HTERT RPE-1 (cell line): ENCODE data around the gene ZNF850.

Experiments
- in situ Hi-C: fragments of 300-500 bp; cut with MboI; formaldehyde crosslinking; loops from 4 replicates; pipeline ENCODE4 v1.14.3; 2020; ENCODE audit warnings: low sequenced_read_pairs

ZNF850 gene

DNA sequence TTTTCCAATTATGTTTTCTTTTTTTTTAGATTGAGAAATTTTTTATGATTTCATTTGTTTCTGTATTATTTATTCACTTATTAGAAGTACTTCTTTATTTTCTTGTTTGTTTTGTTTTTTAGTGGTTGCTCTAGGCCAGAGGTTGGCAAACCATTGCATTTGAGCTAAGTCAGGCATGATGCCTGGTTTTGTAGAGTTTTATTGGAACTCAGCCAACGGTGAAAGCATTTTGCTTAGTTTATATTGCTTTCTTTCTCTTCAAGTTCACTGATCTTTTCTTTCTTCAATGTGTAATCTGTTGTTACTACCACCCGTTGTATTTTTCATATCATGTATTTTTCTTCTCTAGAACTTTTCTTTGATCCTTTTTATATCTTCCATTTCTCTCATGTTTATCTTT lies 65.5 kb downstream of the ZNF850 start:
- in situ Hi-C loops = no loop called here

DNA sequence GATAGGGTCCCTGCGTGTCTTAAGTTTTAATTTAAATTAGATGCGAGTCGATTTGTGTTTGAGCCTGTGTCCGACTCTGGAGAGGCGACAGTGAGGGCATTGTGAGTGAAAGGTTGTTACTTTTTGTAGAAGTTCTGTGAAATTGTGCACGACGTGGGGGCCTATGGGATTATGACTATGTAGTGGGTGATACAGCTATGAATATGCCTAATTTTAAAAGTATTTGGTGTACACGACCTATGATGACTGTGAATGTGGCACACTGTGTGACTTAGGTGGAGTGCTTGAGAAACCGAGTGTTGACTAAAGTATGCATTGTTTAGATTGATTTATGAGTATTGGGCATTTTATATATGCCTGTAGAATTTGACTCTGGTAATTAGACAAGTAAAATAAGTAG lies 84.5 kb downstream of the ZNF850 start:
- in situ Hi-C loops = no loop called here

DNA sequence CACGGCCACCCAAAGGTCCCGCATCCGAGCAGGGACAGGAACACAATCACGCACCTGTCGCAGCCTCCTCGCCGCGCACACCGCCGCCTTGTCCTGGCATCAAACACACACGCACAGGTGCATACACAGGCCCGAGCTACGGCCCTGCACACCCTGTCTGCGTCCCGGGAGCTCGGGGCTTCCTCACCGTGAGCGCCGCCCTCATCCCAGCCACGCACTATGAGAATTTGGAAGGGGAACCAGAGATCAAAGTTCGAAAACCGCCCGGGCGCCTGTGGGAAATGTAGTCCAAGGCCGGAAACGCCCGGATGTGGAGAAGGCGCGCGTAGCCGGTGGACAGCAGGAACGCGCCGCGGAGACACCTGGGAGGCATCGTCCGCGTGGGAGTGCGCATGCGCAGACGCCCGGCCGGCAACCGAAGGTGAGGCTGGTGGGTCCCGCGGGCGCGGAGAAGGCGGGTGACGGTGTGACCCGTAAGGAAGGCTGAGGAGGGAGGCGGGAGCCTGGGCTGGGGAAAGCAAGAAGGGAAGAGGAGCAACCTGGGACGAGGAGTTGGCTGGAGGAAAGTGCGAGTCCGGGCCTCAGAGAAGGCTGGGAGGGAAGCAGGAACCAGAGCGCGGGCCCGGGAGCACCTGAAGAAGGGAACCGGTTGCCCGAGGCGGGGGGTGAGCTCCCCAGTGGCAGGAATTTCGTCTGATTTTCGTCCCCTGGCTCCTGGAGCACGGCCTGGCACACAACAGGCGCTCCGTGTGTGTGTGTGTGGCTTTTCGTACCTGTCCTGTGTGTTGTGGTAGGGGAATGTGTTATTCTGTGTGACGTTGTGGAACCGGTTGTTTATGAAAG lies 85.2 kb downstream of the ZNF850 start, which contains the start of gene ZNF567:
TSS of gene ZNF567 (plus strand) at position 399 of the 843 bp plus-strand sequence. CDS start 7,256 bp downstream, outside the sequence.
- in situ Hi-C loops = no loop called here

DNA sequence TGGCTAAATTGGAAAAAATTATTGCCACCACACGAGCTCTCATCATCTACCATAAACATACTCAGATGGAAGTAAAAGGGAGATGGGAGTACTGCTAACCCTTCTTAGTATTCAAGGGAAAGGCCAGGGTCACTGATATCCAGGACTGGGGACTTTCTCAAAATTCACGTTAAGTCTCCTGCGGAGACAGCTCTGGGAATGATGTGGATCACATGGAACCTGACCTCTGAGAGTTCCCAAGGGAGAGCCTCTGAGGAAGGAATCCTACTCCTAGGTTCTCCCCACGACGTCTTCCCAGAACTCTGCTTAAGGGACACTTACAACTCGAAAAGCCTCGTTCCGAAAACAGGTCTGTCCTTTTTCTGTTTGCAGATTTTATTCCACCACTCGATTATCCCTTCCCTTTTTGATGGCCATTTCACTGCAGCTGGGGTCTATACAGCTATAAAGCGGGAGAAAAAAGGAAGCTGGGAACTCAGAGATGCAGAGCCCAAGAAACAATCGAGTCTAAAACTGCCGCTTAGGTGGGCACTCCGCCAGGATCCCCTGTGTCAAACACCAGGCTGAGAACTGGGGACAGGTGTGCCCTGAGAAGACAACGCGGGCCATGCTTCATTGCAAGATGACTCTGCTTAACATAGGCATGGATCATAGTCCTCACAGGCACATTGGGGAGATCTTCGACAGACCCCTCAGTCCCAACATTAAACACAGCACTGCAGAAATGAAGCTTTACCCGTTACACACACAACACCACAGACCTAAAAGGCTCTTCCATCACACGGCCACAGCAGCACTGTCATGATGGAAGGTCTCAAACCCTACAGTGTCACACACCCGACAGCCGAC lies 86.0 kb downstream of the ZNF850 start:
- in situ Hi-C loops = no loop called here

GRCh38 chr19:36685835-36686234 lies 86.8 kb downstream of the ZNF850 start:
- in situ Hi-C loops = no loop called here

DNA sequence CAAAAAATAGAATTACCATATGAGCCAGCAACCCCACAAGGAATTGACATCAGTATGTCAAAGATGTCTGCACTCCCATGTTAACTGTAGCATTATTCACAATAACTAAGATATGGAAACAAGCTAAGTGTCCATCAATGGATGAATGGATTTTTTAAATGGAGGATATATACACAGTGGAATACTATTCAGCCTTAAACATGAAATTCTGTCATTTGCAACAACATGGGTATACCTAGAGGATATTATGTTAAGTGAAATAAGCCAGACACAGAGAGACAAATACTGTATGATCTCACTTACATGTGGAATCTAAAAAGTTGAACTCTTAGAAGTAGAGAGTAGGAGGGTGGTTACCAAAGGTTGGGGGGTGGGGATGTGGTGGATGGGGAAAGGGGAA lies 93.2 kb downstream of the ZNF850 start:
- in situ Hi-C loops = no loop called here

DNA sequence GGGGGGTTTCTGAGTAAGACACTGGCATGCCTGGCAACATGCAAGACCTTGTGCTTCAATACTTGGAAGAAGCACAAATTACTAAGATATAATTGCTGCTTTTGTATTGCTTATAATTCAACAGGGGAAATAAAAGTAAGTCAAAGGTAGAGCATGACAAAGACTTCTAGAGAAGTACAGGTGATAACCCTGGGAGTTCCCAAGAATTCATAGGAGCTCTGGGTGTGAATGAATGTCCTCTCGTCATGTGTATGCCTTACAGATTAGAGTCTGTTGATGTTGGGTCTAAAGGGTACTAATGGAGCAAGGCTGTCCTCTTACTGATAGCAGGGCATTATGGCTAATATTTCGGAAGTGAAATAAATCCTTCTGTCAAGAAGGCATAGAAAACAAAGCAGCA lies 98.4 kb downstream of the ZNF850 start:
- in situ Hi-C loops = no loop called here

GRCh38 chr19:36672368-36672767 lies 100.2 kb downstream of the ZNF850 start:
- in situ Hi-C loops = no loop called here

DNA sequence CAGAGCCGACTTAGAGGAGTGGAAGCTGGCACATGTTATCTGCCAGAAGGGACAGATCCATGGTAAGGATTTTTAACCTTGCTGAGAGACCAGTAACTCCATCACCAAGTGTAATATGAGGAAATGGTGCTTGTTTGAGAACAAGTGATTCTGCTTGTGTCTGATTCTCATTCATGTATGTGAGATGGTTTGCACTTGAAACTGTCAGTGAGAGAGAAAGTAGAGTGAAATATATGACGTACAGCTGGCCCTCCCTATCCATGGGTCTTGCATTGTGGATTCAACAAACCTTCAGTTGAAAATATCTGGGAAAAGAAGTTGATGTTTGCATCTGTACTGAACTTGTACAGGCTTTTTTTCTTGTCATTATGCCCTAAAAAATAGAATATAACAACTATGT lies 104.0 kb downstream of the ZNF850 start:
- in situ Hi-C loops = no loop called here

- in situ Hi-C loops = no loop called here
Observed at GRCh38 chr19:36665832-36666231, 106.8 kb downstream of the ZNF850 start.
